ENCODE data around the gene LMOD2. TPM values are rescaled to one million over a fixed set of nuclear protein-coding genes. Genes with fewer than 3 reads are reported as not detected.

Gene LMOD2
- total RNA-seq, 2 donors from 2014 or later: not detected

- DNase-seq (ENCODE audit: low spot score): no peak
- intact Hi-C loops (cut with DNase I): no loop called here
Observed at GRCh38 chr7:123705211-123705901, 49.7 kb downstream of the LMOD2 start.

DNA sequence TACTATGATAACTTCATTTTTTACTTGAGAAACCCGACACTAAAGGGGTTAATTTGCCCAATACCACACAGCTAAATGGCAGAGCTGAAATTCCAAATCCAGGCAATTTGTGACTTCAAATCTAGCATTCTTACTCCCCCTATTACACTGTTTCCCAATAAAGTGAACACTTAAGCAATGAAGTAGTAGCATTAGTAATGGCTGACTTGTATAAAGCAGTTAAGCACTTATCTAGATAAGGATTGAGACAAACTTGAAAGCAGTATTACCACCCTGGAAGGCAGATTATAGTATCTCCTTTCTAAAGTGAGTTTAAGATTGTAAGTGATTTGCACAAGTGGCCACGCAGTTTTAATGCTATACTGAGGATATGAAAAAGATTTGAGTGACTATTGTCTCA is 53.9 kb downstream of the LMOD2 start:
- no peak for DNase-seq (ENCODE audit: low spot score)
- intact Hi-C loops (cut with DNase I): no loop called here

- intact Hi-C loops (cut with DNase I): no loop called here
- DNase-seq (ENCODE audit: low spot score): no peak
Observed at GRCh38 chr7:123710683-123711082, 55.0 kb downstream of the LMOD2 start.

GRCh38 chr7:123711832-123712293 is 56.2 kb downstream of the LMOD2 start:
- DNase-seq (ENCODE audit: low spot score): no peak
- intact Hi-C loops (cut with DNase I): no loop called here

DNA sequence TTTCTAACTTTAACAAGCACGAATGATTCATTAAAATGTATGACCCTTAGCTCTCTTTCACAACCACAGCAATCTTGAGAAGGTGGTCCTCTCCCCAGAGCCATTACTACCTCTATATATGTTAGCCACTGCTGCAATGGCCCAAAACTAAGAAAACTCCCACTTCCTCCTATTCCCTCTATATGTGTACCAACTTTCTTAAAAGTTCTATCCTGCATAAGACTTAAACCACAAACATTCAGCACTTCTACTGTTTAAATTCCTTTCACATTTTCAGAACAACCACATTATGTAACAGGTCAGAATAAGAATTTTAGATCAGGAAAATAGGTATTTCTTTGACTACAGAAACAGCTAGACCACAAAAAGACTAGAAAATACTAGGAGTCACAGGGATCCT is 57.0 kb downstream of the LMOD2 start:
- intact Hi-C loops (cut with DNase I): no loop called here
- DNase-seq (ENCODE audit: low spot score): no peak

Other genes starting within 250 kb of the LMOD2 start
- gene IQUB, start 121.3 kb upstream of the LMOD2 start, total RNA-seq: 1 to 10 TPM in 1 of 2 donors, under 1 TPM in 1; 0.97 to 1.0 TPM
- gene NDUFA5, start 98.0 kb upstream of the LMOD2 start, total RNA-seq: 10 to 100 TPM; 84.8 to 85.7 TPM
- not detected for gene ASB15, start 54.0 kb upstream of the LMOD2 start, total RNA-seq
- gene WASL, start 93.1 kb downstream of the LMOD2 start, total RNA-seq: 10 to 100 TPM; 38.1 to 58.1 TPM
- not detected for gene HYAL4, start 189.3 kb downstream of the LMOD2 start, total RNA-seq